Fibroblast of skin of left quadriceps (primary cell): Measurements from ENCODE around the gene GGN.
"Not testable (repeated sequence)": the region's sequence is repeated elsewhere in the genome, so short reads cannot be mapped to it uniquely, and the experiment has no call there.

Experiments used
- DNase-seq, 2 experiments: peaks; one replicate each; pipeline ENCODE4 v3.0.0-alpha.2; 2013; ENCODE audit warnings: low read depth in 2 of 2

The GGN gene

DNA sequence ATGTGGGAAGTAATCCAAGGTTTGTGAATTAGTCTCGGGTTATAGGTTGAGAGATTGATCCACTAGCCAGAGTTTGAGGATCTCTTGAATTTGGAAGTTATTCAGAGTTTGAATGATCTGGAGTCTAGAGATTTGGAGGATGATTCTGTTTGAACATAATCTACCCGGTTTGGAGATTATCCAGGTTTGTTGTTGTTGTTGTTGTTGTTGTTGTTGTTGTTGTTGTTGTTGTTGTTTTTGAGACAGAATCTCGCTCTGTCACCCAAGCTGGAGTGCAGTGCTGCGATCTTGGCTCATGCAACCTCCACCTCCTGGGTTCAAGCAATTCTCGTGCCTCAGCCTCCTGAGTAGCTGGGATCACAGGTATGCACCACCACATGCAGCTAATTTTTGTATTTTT lies 24.1 kb upstream of the GGN start:
- not testable (repeated sequence) for DNase-seq

DNA sequence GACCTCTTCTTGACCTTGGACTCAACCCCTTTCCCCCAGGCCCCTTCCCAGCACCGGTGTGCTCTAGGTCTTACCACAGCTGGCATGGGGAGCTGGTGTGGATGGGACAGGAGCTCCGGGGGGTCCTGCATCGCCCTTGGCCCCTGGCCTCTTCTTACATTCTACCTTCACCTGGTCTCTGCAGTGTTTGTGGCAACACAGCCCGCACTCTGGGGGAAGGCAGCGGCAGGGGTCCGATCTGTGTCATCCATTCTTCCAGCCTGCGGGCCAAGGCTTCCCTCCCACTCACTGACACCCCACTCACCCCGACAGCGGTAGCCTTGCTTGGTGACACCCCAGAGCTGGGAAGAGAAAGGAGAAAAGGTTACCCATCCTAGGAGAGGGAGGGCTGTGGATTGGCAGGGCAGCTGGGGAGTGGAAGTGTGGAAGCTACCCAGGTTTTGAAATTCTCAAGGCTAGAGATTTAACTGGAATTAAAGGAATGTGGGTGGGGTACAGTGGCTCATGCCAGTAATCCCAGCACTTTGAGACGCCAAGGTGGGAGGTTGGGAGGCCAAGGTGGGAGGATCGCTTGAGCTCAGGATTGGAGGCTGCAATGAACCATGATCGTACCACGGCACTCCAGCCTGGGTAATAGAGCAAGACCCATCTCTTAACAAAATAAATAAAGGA lies 23.3 kb upstream of the GGN start:
- DNase-seq, result no peak

DNA sequence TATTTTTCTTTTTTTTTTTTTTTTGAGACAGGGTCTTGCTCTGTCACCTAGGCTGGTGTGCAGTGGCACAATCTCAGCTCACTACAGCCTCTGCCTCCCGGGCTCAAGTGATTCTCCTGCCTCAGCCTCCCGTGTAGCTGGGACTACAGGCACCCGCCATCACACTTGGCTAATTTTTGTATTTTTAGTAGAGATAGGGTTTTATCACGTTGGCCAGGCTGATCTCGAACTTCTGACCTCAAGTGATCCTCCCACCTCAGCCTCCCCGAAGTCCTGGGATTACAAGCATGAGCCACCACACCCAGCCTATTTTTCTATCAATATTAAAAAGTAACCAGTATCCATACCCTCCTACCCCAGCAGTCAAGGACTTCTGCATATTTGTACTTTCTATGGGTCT lies 22.6 kb upstream of the GGN start:
- not testable (repeated sequence) for DNase-seq

DNA sequence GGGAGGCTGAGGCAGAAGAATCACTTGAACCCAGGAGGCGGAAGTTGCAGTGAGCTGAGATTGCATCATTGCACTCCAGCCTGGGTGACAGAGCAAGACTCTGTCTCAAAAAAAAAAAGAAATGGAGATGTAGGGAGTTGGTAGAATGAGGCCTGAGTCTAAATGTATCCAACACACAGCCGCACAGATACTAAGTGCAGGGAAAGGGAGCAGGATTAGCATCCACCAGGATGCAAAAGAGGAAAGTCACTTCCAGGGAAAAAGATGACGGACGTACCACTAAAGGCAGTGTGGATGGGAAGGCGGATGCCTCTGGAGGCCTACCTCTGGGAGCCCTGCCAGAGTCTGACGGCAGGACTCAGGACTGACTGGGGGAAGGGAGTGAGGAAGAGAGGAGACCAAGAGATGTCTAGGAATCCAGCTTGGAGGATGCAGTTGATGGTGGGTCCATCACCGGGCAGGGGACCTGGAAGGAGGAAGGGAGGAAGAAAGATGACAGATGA lies 21.8 kb upstream of the GGN start:
- peak; percentile 23 to 34 for DNase-seq

DNA sequence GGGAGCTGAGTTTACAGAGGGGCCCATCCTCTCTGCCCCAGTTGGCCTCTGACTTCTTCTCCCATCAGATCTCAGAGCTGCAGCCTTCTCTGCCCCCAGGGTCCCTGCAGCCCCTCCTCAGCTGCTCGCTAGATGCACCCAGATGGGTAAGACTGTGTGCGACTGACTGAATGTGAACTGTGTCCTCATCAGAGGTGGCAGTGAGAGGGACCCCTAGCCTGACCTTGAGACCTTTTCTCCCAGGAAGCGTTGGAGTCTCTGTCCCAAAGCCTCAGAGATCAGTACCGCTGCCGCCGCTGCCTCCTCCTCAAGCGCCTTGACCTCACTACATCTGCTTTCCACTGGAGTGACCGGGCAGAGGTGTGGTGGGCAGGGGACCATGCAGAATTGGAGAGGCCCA lies 17.4 kb upstream of the GGN start:
- DNase-seq, result no peak

DNA sequence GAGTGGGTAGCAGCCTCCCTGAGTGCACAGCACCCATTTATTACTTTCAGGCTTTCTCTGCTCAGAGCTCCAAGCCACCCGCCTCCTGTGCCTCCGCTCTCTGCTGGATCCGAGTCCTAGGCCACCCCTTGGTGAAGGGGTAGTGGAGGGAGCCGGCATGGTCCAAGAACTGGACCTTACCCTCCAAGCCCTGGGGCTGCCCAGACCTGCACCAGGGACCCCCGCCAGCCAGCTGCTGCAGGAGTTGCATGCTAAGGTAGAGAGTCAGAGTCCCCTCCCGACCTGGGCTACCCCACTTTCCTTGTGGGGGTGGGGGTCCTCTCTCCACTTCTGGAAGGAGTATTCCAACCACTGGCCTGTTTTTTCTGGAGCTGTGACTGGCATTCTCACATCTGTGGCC lies 17.0 kb upstream of the GGN start:
- no peak for DNase-seq

DNA sequence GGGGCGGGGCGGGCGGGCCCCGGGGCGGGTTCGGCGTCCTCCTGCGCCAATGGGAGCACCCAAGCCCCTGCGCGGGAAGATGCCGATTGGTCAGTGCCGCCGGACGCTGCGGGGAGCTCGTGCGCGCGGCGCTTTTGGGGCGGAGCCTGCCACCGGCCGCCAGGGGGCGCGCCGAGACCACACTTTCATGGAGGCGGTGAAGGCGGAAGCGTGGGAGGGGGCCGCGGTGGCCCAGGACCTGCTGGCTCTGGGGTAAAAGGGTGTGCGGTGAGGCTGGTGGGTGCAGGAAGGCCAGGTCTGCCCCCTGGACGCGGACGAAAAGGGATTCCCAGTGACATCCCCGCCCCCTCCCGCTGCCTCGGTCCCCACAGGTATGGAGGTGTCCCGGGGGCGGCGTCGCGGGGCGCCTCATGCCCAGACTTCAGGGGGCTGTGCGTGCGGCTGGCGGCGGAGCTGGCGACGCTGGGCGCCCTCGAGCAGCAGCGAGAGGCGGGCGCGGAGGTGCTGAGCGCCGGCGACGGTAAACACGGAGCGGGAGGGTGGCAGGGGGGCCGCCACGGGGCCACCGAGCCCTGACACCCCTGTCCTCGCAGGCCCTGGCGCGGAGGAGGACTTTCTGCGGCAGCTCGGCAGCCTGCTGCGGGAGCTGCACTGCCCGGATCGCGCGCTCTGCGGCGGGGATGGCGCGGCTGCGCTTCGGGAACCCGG lies 15.3 kb upstream of the GGN start, which contains the start of gene FAM98C:
TSS of gene FAM98C (plus strand) at position 127 of the 708 bp plus-strand sequence. CDS start at position 188, 61 bp downstream.
- peak; percentile 91 to 92 for DNase-seq

GRCh38 chr19:38402623-38402966 lies 14.8 kb upstream of the GGN start:
- no peak for DNase-seq

DNA sequence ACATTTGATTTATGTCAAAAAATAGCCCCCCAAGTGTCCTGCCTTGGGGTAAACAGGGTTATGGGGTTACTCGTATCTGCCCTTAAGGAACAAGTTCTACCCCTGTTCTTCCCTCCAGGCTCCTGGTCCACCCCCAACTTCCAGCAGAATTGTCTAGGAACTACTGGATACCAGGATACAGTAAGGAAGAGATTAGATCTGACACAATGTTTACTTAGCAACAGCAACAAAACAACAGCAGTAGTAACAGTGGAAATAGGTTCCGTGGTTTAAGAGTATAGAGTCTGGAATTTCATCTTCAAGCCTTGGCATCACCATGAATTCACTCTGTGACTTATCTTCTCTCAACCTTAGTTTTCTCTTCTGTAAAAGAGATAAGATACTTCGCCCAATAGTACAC lies 13.3 kb upstream of the GGN start:
- DNase-seq, result no peak

DNA sequence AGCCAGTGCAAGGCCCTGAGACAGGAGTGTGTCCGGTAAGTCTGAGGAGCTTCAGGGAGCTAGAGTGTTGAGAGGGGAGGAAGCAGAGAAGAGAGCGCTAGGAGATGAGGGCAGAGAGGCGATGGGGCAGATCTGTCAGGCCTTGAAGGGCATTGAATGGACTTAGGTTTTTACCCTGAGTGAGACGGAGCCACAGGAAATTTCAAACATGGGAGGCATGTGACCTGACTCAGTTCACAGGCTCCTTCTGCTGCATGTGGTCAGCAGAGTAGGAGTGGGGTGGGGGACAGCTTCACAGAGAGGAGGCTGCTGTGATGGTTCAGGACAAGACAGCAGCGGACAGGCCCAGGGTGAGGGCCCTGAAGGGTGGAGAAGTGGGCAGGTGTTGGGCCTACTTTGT lies 12.5 kb upstream of the GGN start:
- DNase-seq, result no peak

- no peak for DNase-seq
Measured at GRCh38 chr19:38399537-38399936, 11.7 kb upstream of the GGN start.

DNA sequence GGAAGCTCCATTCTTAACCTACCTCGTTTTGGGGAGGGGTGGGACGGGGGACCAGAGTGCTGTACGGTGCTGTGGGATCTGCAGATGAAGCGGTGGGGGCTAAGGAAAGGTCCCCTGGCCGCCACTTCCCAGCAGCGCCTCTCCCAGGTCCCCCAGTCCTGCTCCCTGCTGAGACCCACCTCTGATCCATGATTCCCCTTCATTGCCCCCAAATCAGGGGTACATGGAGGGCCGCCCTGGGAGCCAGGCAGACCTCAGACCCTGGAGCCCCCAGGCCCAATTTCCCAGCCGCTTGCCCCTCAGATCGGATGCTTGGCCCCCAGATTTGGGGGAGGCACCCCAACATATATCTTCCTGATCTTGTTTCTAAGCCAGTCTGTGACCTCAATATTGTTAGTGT lies 11.2 kb upstream of the GGN start:
- no peak for DNase-seq

DNA sequence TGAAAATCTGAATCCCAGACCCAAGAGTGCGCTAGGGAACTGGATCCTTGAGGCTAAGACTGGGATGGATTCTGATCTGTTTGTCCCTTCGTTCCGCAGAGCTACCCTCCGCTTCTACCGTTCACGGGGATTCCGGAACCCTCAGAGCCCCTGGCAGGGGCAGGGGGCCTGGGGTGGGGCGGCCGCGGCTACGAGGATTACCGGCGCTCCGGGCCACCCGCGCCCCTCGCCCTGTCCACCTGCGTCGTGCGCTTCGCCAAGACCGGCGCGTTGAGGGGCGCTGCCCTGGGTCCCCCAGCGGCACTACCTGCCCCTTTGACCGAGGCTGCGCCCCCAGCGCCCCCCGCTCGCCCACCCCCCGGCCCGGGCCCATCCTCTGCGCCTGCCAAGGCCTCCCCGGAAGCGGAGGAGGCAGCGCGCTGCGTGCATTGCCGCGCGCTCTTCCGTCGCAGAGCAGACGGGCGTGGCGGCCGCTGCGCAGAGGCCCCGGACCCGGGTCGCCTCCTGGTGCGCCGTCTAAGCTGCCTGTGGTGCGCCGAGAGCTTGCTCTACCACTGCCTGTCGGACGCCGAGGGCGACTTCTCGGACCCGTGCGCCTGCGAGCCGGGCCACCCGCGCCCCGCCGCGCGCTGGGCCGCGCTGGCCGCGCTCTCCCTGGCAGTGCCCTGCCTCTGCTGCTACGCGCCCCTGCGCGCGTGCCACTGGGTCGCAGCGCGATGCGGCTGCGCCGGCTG lies 7.7 kb upstream of the GGN start:
- DNase-seq, result no peak

DNA sequence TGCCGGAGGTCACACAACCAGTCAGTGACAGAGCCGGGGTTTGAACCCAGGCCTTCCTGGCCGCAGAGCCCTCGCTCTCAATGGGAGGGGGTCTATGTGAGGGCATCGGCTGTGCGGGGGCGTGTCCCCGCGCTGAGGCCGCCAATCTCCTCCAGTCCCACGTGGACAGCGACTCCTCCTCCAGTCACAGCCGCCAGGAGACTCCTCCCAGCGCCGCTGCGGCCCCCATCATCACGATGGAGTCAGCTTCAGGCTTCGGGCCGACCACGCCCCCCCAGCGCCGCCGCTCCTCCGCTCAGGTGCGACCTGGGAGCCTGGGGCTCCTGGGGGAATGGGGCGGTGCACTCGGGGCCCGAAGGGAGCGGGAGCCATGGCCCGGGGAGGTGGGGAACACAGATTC lies 6.7 kb upstream of the GGN start:
- DNase-seq, result no peak

GRCh38 chr19:38392707-38393308 lies 5.0 kb upstream of the GGN start:
- DNase-seq, result no peak

DNA sequence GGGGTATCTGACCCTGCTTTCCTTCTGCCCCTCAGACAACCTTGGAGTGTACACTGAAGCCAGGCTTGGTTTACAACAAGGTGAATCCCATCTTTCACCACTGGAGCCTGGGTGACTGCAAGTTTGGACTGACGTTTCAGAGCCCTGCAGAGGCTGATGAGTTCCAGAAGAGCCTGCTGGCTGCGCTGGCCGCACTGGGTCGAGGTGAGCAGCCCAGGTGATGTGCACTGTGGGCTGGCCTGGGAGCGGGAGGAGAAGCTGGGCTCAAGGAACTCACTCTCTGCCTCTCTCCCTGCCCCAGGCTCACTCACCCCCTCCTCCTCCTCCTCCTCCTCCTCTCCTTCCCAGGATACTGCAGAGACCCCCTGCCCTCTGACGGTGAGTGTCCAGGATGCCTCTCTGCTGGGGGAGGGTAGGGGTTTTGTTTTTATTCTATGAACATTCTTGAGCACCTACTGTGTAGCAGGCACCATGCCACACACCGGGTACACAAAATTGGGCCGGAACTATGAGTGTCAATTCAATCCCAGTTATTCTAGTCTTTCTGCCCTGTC lies 4.2 kb upstream of the GGN start:
- no peak for DNase-seq

- DNase-seq, result no peak
Measured at GRCh38 chr19:38389957-38390924, 2.4 kb upstream of the GGN start.

DNA sequence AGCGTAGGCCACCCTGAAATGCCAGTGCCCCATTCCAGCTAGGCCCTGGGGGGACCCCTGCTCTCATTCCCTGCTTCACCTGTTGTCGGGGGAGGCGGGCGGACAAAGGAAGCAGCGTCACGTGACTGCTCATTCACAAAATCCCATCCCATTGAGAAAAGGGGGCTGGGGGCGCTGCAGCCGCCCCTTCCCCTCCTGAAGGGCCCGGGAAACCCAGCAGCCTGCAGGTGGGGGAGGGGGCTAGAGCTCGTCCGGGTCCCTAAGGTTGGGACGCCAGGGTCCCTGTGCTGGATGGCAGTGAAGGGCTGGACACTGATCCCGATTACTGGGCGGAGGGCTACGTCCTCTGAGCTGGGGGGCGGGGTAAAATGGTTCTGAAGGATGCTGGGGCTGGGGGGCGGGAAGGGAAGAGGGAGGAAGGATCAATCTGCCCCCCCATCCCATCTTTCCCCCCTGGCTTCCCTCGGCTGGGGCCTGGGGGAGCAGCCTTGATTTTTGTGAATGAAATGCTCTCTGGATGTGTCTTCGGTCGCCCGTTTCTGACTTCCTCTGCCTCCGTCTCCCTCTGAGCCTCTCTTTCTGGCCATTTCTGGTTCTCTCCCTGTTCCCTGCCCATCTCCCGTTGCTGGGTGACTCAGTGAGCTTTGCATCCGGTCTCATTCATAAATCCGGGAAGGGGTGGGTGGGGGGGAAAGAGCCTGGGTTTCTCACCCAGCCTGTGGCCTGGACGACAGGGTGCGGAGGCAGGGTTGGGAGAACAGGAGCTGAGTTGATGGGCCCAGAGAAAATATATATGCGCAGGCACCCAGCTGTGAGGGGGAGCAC lies 1.5 kb upstream of the GGN start:
- DNase-seq, result peak; percentile 52 to 53

GRCh38 chr19:38388349-38389100 lies 691 bp upstream of the GGN start, which contains the start of gene SPRED3:
Gene SPRED3, plus strand, starts transcription at chr19:38388697. Its CDS starts 1,606 bp downstream, at chr19:38390303.
- no peak for DNase-seq
